Astrocyte (in vitro differentiated cells and primary cell): ENCODE results near the gene CYB5A.

Source experiments
- EZH2 ChIP-seq: IDR thresholded peaks from 2 replicates; pipeline ENCODE4 v1.6.1; 2012; ENCODE audit warnings: mild to moderate bottlenecking, low read length, inconsistent platforms; ENCODE audit not compliant: insufficient read depth
- TF ChIP-seq, protein P1 (sequence below): IDR thresholded peaks from 2 replicates; pipeline ENCODE4 v1.5.1; 2011; ENCODE audit warnings: low read depth, mild to moderate bottlenecking, inconsistent platforms, low read length, moderate library complexity; ENCODE audit not compliant: insufficient read depth

GRCh38 chr18:74329688-74330205 lies 38.0 kb upstream of the CYB5A start:
- TF ChIP-seq, protein P1, sequence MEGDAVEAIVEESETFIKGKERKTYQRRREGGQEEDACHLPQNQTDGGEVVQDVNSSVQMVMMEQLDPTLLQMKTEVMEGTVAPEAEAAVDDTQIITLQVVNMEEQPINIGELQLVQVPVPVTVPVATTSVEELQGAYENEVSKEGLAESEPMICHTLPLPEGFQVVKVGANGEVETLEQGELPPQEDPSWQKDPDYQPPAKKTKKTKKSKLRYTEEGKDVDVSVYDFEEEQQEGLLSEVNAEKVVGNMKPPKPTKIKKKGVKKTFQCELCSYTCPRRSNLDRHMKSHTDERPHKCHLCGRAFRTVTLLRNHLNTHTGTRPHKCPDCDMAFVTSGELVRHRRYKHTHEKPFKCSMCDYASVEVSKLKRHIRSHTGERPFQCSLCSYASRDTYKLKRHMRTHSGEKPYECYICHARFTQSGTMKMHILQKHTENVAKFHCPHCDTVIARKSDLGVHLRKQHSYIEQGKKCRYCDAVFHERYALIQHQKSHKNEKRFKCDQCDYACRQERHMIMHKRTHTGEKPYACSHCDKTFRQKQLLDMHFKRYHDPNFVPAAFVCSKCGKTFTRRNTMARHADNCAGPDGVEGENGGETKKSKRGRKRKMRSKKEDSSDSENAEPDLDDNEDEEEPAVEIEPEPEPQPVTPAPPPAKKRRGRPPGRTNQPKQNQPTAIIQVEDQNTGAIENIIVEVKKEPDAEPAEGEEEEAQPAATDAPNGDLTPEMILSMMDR, result no peak
- no peak for TF ChIP-seq EZH2
